Thoracic aorta (tissue), 2 donors: ENCODE measurements around the gene SYT9. TPM values are rescaled to one million over a fixed set of nuclear protein-coding genes. Genes with fewer than 3 reads are reported as not detected.

Experiments used
- ATAC-seq: fragments of 150-250 bp; one replicate; pipeline ENCODE4 v1.8.0; 2017; ENCODE audit warnings: low read depth; ENCODE audit not compliant: insufficient number of reproducible peaks, low FRiP score
- DNase-seq: peaks from one replicate; pipeline ENCODE4 v3.0.0-alpha.2; 2020; ENCODE audit warnings: low spot score
- H3K27ac ChIP-seq, 2 donors: fragments of 200-600 bp; sonication (generic); 1 replicate in 1 of 2; 2 replicates in 1 of 2; pipeline ENCODE4 v1.5.1; 2016; ENCODE audit warnings: mild to moderate bottlenecking in 2 of 2, moderate library complexity in 2 of 2
- H3K27me3 ChIP-seq: fragments of 200-600 bp; sonication (generic); replicated peaks from 2 replicates; pipeline ENCODE4 v1.6.0; 2016; ENCODE audit warnings: mild to moderate bottlenecking; ENCODE audit not compliant: insufficient read depth
- H3K36me3 ChIP-seq: fragments of 200-600 bp; sonication (generic); one replicate; pipeline ENCODE4 v1.5.1; 2016
- H3K4me1 ChIP-seq, 2 donors: fragments of 200-600 bp; sonication (generic); 1 replicate in 1 of 2; 2 replicates in 1 of 2; pipeline versions ENCODE4 v1.5.1 to v1.6.0; 2016; ENCODE audit warnings: low read depth in 2 of 2, mild to moderate bottlenecking in 1 of 2; ENCODE audit not compliant: control insufficient read depth in 1 of 2
- H3K4me3 ChIP-seq: fragments of 200-600 bp; sonication (generic); 2 replicates; pipeline ENCODE4 v1.5.1; 2016; ENCODE audit warnings: mild to moderate bottlenecking
- H3K9me3 ChIP-seq: fragments of 200-600 bp; sonication (generic); 2 replicates; pipeline ENCODE4 v1.5.1; 2016
- total RNA-seq, 2 donors: library from RNA; depleted of rRNA; stranded (reverse); fragments of >200 nt; gene quantifications; one replicate each; pipeline versions ENCODE4 v1.1.0 to v1.2.3, GENCODE V29; 2016
- TF ChIP-seq, protein P1 (sequence below): fragments of 200-600 bp; sonication (generic); IDR thresholded peaks from one replicate; pipeline ENCODE4 v1.5.1; 2019; ENCODE audit warnings: antibody characterized with exemption

SYT9 gene
- total RNA-seq, 2 donors from 2014 or later, result not detected

DNA sequence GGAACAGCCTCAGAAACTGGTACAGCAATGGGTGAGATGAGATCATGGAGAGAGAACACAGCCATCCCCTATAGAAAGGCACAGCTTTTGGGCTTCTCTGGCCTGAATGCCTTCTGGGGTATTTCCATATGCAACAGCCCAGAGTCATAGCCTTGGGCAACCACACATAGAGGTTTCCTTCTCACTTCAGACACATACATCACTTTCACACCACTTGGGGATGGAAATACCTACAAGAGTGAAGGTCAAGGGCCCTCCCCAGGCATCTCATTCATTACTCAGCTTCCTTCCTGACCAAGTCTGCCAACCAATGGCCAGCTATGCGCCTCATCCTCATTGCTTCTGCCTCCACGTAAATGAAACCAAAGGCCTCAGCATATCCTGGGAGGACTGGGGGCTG is 215.9 kb downstream of the SYT9 start:
- H3K4me3 ChIP-seq, result no peak overlapping the region
- no peaks in the 10 kb centered on the region for H3K36me3 ChIP-seq
- H3K9me3 ChIP-seq, result no peaks in the 10 kb centered on the region
- no peaks in the 10 kb centered on the region for H3K4me1 ChIP-seq
- no peak overlapping the region for H3K27ac ChIP-seq
- DNase-seq, result no peak
- no peak for ATAC-seq
- TF ChIP-seq, protein P1, sequence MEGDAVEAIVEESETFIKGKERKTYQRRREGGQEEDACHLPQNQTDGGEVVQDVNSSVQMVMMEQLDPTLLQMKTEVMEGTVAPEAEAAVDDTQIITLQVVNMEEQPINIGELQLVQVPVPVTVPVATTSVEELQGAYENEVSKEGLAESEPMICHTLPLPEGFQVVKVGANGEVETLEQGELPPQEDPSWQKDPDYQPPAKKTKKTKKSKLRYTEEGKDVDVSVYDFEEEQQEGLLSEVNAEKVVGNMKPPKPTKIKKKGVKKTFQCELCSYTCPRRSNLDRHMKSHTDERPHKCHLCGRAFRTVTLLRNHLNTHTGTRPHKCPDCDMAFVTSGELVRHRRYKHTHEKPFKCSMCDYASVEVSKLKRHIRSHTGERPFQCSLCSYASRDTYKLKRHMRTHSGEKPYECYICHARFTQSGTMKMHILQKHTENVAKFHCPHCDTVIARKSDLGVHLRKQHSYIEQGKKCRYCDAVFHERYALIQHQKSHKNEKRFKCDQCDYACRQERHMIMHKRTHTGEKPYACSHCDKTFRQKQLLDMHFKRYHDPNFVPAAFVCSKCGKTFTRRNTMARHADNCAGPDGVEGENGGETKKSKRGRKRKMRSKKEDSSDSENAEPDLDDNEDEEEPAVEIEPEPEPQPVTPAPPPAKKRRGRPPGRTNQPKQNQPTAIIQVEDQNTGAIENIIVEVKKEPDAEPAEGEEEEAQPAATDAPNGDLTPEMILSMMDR, result no peak
- H3K27me3 ChIP-seq, result no peaks in the 10 kb centered on the region

DNA sequence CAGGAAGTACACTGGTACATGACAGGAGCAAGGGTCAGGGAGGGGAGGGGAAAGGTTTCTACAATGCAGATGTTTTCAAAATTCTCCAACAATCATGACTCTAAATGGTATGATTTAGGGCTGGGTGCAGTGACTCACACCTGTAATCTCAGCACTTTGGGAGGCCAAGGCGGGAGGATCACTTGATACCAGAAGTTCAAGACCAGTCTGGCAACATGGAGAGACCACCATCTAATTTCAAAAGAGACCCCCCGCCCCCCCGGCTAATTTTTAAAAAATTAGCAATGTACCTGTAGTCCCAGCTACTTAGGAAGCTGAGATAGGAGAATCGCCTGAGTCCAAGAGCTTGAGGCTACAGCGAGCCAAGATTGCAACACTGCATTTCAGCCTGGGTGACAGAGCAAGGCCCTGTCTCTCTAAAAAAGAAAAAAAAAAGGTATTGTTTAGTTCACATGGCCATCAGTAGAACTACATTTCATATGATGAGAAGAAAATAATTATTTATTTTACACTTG is 217.7 kb downstream of the SYT9 start:
- ATAC-seq, result no peak
- TF ChIP-seq, protein P1, result no peak

DNA sequence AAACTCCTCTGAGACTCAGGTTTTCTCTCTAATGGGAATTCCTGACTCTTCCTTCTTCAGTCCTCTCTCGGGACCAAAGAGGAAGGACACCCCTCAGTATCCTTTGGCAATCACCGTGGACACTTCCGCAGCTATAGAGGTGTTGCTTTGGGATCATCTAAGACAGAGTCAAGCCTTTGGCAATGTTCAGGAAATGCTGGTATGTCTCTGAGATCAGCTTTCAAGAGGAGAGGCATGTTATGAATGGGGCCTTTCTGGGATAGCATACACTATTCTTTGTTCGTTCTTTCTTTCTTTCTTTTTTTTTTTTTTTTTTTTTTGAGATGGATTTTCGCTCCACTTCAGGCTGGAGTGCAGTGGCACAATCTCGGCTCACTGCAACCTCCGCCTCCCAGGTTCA is 219.4 kb downstream of the SYT9 start:
- Histone ChIP-seq H3K36me3 (no peaks in the 10 kb centered on the region), H3K4me3 (no peak overlapping the region), H3K27me3 (no peaks in the 10 kb centered on the region), H3K9me3 (no peaks in the 10 kb centered on the region), H3K27ac (no peak overlapping the region), H3K4me1 (no peaks in the 10 kb centered on the region)
- TF ChIP-seq, protein P1, result no peak
- DNase-seq (no peak), ATAC-seq (no peak)

More for the DNA sequence above, 217.7 kb downstream of the SYT9 start:
- H3K9me3 ChIP-seq, result no peaks in the 10 kb centered on the region
- no peaks in the 10 kb centered on the region for H3K36me3 ChIP-seq
- H3K4me3 ChIP-seq, result no peak overlapping the region
- H3K4me1 ChIP-seq, result no peaks in the 10 kb centered on the region
- H3K27me3 ChIP-seq, result no peaks in the 10 kb centered on the region
- no peak for DNase-seq
- no peak overlapping the region for H3K27ac ChIP-seq

DNA sequence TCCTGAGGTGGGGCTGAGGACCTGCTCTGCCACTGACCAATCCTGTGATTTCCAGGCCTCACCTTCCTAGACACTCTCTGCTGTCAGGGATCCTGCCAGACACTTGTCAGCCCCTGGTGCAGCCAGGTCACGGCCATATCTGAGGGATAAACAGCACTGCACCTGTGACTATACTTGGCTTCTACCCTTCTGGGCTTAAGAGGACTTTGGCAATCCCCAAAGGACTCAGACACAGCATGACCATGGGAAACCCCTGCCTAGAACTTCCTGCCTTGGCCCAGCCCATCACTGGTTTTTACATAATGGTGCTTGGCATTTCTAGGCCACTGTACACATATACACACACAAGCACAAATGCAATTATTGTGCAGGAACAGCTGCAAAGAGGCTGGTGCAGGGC is 222.0 kb downstream of the SYT9 start:
- no peak overlapping the region for H3K27ac ChIP-seq
- no peak overlapping the region for H3K4me3 ChIP-seq
- H3K36me3 ChIP-seq, result no peaks in the 10 kb centered on the region
- ATAC-seq, result no peak
- TF ChIP-seq, protein P1, result no peak
- no peaks in the 10 kb centered on the region for H3K4me1 ChIP-seq
- no peaks in the 10 kb centered on the region for H3K27me3 ChIP-seq
- H3K9me3 ChIP-seq, result no peaks in the 10 kb centered on the region
- DNase-seq, result no peak

DNA sequence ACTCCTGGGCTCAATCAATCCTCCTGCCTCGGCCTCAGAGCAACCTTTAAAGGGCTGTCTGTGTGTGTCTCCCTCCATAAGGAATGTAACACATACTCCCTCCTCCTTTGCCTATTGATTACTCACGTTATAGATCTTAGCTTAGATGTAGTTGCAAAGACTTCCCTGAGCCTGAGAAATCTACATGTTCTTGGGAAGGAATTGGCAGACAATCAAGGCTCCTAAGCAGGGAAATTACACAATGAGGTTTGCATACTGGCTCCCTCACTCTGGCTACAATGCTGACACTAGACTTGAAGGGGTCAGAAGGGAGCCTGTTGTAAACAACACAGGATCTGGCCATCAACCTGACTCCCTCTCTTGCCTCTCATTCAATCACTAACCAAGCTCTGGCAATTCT is 228.4 kb downstream of the SYT9 start:
- Histone ChIP-seq H3K9me3 (no peaks in the 10 kb centered on the region), H3K36me3 (no peaks in the 10 kb centered on the region), H3K27ac (no peak overlapping the region), H3K4me3 (no peak overlapping the region), H3K27me3 (no peaks in the 10 kb centered on the region), H3K4me1 (peaks cover 0 to 5% of the 10 kb centered on the region in 2 donors)
- TF ChIP-seq, protein P1, result no peak
- ATAC-seq (no peak), DNase-seq (no peak)
